Neural progenitor cell (in vitro differentiated cells): ENCODE data around the gene NPHP4. TPM values are rescaled to one million over a fixed set of nuclear protein-coding genes. Genes with fewer than 3 reads are reported as not detected.
A peak's percentile ranks its signal among the peaks of the same experiment; 100 is the strongest.

Experiments used
- DNase-seq: peaks from one replicate; pipeline ENCODE4 v3.0.0-alpha.2; 2016; ENCODE audit warnings: low spot score
- H2AFZ ChIP-seq: fragments of 200-600 bp; sonication (generic); replicated peaks from 2 replicates; pipeline ENCODE4 v1.6.1; 2016; ENCODE audit warnings: antibody characterized with exemption
- H3F3A ChIP-seq: fragments of 200-600 bp; sonication (generic); 2 replicates; pipeline ENCODE4 v1.6.1; 2016; ENCODE audit warnings: antibody characterized with exemption, low read depth
- H3K27ac ChIP-seq: fragments of 200-600 bp; sonication (generic); 2 replicates; pipeline ENCODE4 v1.5.1; 2016; ENCODE audit warnings: mild to moderate bottlenecking
- H3K27me3 ChIP-seq: fragments of 200-600 bp; sonication (generic); 2 replicates; pipeline ENCODE4 v1.6.1; 2016; ENCODE audit warnings: mild to moderate bottlenecking, moderate library complexity
- H3K36me3 ChIP-seq: fragments of 200-600 bp; sonication (generic); 2 replicates; pipeline ENCODE4 v1.5.1; 2016
- H3K4me1 ChIP-seq: fragments of 200-600 bp; sonication (generic); 2 replicates; pipeline ENCODE4 v1.6.1; 2016; ENCODE audit warnings: mixed run types
- H3K4me2 ChIP-seq: fragments of 200-600 bp; sonication (generic); 2 replicates; pipeline ENCODE4 v1.6.1; 2016
- H3K4me3 ChIP-seq: fragments of 200-600 bp; sonication (generic); 2 replicates; pipeline ENCODE4 v1.5.1; 2016
- H3K79me2 ChIP-seq: fragments of 200-600 bp; sonication (generic); 2 replicates; pipeline ENCODE4 v1.6.1; 2016; ENCODE audit warnings: low read depth
- H3K9ac ChIP-seq: fragments of 200-600 bp; sonication (generic); 2 replicates; pipeline ENCODE4 v1.6.1; 2016
- H3K9me3 ChIP-seq: fragments of 200-600 bp; sonication (generic); 2 replicates; pipeline ENCODE4 v1.5.1; 2016; ENCODE audit warnings: low read depth
- H4K20me1 ChIP-seq: fragments of 200-600 bp; sonication (generic); 2 replicates; pipeline ENCODE4 v1.6.1; 2016; ENCODE audit warnings: low read depth
- H3K27ac Mint-ChIP-seq: 3 replicates; pipeline ENCODE4 v1.8.0; 2021; ENCODE audit warnings: mixed read lengths
- H3K27me3 Mint-ChIP-seq: 2 replicates; pipeline ENCODE4 v1.8.0; 2022; ENCODE audit warnings: low read depth, mild to moderate bottlenecking, inconsistent platforms, moderate library complexity, mixed read lengths; ENCODE audit not compliant: insufficient read depth
- H3K36me3 Mint-ChIP-seq: 3 replicates; pipeline ENCODE4 v1.8.0; 2021; ENCODE audit warnings: mixed read lengths
- H3K4me1 Mint-ChIP-seq: 3 replicates; pipeline ENCODE4 v1.8.0; 2021; ENCODE audit warnings: mixed read lengths
- H3K4me3 Mint-ChIP-seq: 3 replicates; pipeline ENCODE4 v1.8.0; 2021; ENCODE audit warnings: mild to moderate bottlenecking, moderate library complexity, mixed read lengths
- H3K9me3 Mint-ChIP-seq: 3 replicates; pipeline ENCODE4 v1.8.0; 2020; ENCODE audit warnings: mixed read lengths
- EZH2 ChIP-seq: fragments of 200-600 bp; sonication (generic); IDR thresholded peaks from 2 replicates; pipeline ENCODE4 v1.6.1; 2017; ENCODE audit warnings: antibody characterized with exemption, mild to moderate bottlenecking, moderate library complexity
- EZH2phosphoT487 ChIP-seq: fragments of 200-600 bp; sonication (generic); IDR thresholded peaks from 2 replicates; pipeline ENCODE4 v1.6.1; 2017; ENCODE audit warnings: antibody characterized with exemption
- total RNA-seq: library from RNA; depleted of rRNA; stranded (reverse); fragments of >200 nt; gene quantifications from 2 replicates; pipeline ENCODE4 v1.2.3, GENCODE V29; 2015; ENCODE audit warnings: low replicate concordance
- TF ChIP-seq, protein P1 (sequence below): fragments of 200-600 bp; sonication (generic); IDR thresholded peaks from 2 replicates; pipeline ENCODE4 v1.5.1; 2017; ENCODE audit warnings: antibody characterized with exemption, mild to moderate bottlenecking

The NPHP4 gene
- total RNA-seq, 1 donor from 2014 or later = 8.9 TPM

GRCh38 chr1:6011161-6011945 is 19.1 kb upstream of the NPHP4 start:
- Mint-ChIP-seq H3K36me3 (no peaks in the 10 kb centered on the region), H3K27ac (peak overlapping the region; percentile 47), H3K4me1 (peaks cover 23% of the 10 kb centered on the region), H3K9me3 (no peaks in the 10 kb centered on the region), H3K27me3 (peaks cover 12% of the 10 kb centered on the region), H3K4me3 (peak overlapping the region; percentile 67)
- no peak overlapping the region for H3K4me3 ChIP-seq
- no peak for DNase-seq
- no peaks in the 10 kb centered on the region for H3K27me3 ChIP-seq
- no peak overlapping the region for H3K4me2 ChIP-seq
- H4K20me1 ChIP-seq = no peaks in the 10 kb centered on the region
- H3K9me3 ChIP-seq = no peaks in the 10 kb centered on the region
- H3K27ac ChIP-seq = no peak overlapping the region
- no peak overlapping the region for H2AFZ ChIP-seq
- no peaks in the 10 kb centered on the region for H3F3A ChIP-seq
- H3K4me1 ChIP-seq = peaks cover 8% of the 10 kb centered on the region
- TF ChIP-seq, protein P1, sequence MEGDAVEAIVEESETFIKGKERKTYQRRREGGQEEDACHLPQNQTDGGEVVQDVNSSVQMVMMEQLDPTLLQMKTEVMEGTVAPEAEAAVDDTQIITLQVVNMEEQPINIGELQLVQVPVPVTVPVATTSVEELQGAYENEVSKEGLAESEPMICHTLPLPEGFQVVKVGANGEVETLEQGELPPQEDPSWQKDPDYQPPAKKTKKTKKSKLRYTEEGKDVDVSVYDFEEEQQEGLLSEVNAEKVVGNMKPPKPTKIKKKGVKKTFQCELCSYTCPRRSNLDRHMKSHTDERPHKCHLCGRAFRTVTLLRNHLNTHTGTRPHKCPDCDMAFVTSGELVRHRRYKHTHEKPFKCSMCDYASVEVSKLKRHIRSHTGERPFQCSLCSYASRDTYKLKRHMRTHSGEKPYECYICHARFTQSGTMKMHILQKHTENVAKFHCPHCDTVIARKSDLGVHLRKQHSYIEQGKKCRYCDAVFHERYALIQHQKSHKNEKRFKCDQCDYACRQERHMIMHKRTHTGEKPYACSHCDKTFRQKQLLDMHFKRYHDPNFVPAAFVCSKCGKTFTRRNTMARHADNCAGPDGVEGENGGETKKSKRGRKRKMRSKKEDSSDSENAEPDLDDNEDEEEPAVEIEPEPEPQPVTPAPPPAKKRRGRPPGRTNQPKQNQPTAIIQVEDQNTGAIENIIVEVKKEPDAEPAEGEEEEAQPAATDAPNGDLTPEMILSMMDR = no peak
- TF ChIP-seq EZH2phosphoT487 = no peak
- TF ChIP-seq EZH2 = no peak
- H3K9ac ChIP-seq = no peak overlapping the region
- H3K79me2 ChIP-seq = no peaks in the 10 kb centered on the region
- H3K36me3 ChIP-seq = no peaks in the 10 kb centered on the region

DNA sequence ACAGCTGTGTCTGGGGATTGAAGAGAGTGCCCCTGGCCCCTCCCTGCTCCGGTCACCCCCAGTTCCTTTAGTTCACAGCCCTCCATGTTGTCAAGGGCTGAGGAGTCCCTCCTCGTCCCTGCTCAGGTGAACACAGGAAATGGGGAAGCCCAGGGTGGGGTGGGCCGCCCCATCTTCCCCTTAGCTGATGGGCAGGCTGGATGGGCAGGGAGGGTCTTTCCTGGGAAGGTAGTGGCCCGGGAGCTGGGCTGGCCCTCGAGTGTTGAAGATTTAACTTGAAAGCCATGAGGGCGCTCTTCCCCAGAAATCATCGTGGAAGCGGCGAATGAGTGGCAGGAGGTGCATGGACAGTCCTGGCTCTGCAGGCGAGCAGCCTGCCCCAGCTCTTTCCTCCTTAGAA is 18.3 kb upstream of the NPHP4 start:
- Histone ChIP-seq H3K79me2 (no peaks in the 10 kb centered on the region), H3K4me2 (no peak overlapping the region), H2AFZ (no peak overlapping the region), H3K27ac (no peak overlapping the region), H3F3A (no peaks in the 10 kb centered on the region), H3K9me3 (no peaks in the 10 kb centered on the region), H3K36me3 (no peaks in the 10 kb centered on the region), H4K20me1 (no peaks in the 10 kb centered on the region), H3K9ac (no peak overlapping the region), H3K4me3 (no peak overlapping the region), H3K4me1 (peaks cover 8% of the 10 kb centered on the region), H3K27me3 (no peaks in the 10 kb centered on the region)
- no peak overlapping the region for H3K4me3 Mint-ChIP-seq
- no peak for DNase-seq
- H3K27ac Mint-ChIP-seq = no peak overlapping the region
- peaks cover 23% of the 10 kb centered on the region for H3K4me1 Mint-ChIP-seq
- H3K9me3 Mint-ChIP-seq = no peaks in the 10 kb centered on the region
- H3K36me3 Mint-ChIP-seq = no peaks in the 10 kb centered on the region
- TF ChIP-seq EZH2phosphoT487 (no peak), EZH2 (no peak)
- peaks cover 12% of the 10 kb centered on the region for H3K27me3 Mint-ChIP-seq

DNA sequence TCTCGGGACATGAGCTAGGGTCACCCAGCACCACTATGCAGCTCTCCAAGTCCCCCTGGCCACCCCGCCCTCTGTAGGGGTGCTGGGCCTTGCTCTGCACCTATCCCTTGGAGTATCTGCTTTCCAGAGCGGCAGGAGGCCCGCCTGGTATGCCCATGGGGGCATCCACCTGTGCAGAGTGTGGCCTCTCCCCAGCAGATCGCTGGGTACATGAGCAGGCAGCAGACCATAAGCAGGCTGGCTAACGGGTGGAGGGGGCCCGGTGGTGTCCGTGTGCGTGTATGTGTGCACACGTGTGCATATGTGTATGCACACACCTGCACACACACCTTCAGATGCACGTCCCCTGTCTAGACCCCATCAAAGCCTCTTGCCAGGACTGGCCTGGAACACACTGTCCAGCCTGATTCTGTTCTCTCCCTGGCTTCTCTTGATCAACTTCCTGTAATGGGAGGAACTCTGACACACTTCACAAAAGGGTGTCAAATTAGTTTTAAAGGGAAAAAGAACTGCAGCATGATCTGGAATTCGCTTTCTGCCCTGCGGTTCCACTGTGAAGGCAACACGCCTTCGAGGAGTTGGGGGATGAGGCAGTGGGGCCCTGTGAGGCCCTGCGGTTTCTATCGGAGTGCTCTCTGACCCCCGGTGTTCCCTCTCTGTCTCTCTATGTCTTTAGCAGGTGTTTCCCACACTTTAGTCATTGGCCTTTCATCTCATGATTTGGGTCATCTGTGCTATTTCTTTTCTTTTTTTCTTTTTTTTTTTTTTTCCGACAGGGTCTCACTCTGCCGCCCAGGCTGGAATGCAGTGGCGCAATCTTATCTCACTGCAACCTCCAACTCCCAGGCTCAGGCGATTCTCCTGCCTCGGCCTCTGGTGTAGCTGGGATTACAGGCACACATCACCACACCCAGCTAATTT is 17.2 kb upstream of the NPHP4 start:
- H3K9me3 Mint-ChIP-seq = no peaks in the 10 kb centered on the region
- no peak overlapping the region for H3K4me3 Mint-ChIP-seq
- Histone ChIP-seq H3K9ac (no peak overlapping the region), H3K36me3 (no peaks in the 10 kb centered on the region), H3F3A (peaks cover 4% of the 10 kb centered on the region), H3K27me3 (no peaks in the 10 kb centered on the region), H3K27ac (no peak overlapping the region), H3K4me1 (peaks cover 12% of the 10 kb centered on the region), H4K20me1 (no peaks in the 10 kb centered on the region), H3K4me3 (no peak overlapping the region), H3K4me2 (no peak overlapping the region), H3K9me3 (no peaks in the 10 kb centered on the region), H3K79me2 (no peaks in the 10 kb centered on the region), H2AFZ (no peak overlapping the region)
- H3K27ac Mint-ChIP-seq = no peak overlapping the region
- H3K27me3 Mint-ChIP-seq = peaks cover 12% of the 10 kb centered on the region
- no peaks in the 10 kb centered on the region for H3K36me3 Mint-ChIP-seq
- peaks cover 26% of the 10 kb centered on the region for H3K4me1 Mint-ChIP-seq
- TF ChIP-seq EZH2 = no peak
- TF ChIP-seq EZH2phosphoT487 = no peak
- TF ChIP-seq, protein P1 = no peak
- no peak for DNase-seq
